Neutrophil (primary cell): ENCODE results near the gene KCNQ4.

Source experiments
- H3K27ac ChIP-seq: fragments of 200-600 bp; sonication (generic); 2 replicates; pipeline ENCODE4 v1.5.1; 2016; ENCODE audit warnings: mild to moderate bottlenecking, moderate library complexity
- H3K27me3 ChIP-seq: fragments of 200-600 bp; sonication (generic); 2 replicates; pipeline ENCODE4 v1.6.0; 2016; ENCODE audit warnings: mild to moderate bottlenecking
- H3K36me3 ChIP-seq: fragments of 200-600 bp; sonication (generic); 2 replicates; pipeline ENCODE4 v1.5.1; 2017
- H3K4me1 ChIP-seq, 2 experiments: fragments of 200-600 bp in 1 of 2; sonication (generic) in 1 of 2; 1 replicate in 1 of 2; 2 replicates in 1 of 2; pipeline versions ENCODE4 v1.5.1 to v1.6.1; 2013 to 2016; ENCODE audit warnings: low read depth in 1 of 2, low read length in 1 of 2, mild to moderate bottlenecking in 1 of 2, moderate library complexity in 1 of 2; ENCODE audit not compliant: control insufficient read depth in 1 of 2, insufficient read depth in 1 of 2
- H3K4me3 ChIP-seq, 2 experiments: fragments of 200-600 bp in 1 of 2; sonication (generic) in 1 of 2; 1 replicate in 1 of 2; 2 replicates in 1 of 2; pipeline ENCODE4 v1.5.1; 2013 to 2016; ENCODE audit warnings: low read depth in 1 of 2, low read length in 1 of 2, mild to moderate bottlenecking in 1 of 2, moderate library complexity in 1 of 2
- H3K9me3 ChIP-seq: fragments of 200-600 bp; sonication (generic); 2 replicates; pipeline ENCODE4 v1.5.1; 2016
- TF ChIP-seq, protein P1 (sequence below): fragments of 200-600 bp; sonication (generic); IDR thresholded peaks from 2 replicates; pipeline ENCODE4 v1.5.1; 2016; ENCODE audit warnings: antibody characterized with exemption

KCNQ4 gene

DNA sequence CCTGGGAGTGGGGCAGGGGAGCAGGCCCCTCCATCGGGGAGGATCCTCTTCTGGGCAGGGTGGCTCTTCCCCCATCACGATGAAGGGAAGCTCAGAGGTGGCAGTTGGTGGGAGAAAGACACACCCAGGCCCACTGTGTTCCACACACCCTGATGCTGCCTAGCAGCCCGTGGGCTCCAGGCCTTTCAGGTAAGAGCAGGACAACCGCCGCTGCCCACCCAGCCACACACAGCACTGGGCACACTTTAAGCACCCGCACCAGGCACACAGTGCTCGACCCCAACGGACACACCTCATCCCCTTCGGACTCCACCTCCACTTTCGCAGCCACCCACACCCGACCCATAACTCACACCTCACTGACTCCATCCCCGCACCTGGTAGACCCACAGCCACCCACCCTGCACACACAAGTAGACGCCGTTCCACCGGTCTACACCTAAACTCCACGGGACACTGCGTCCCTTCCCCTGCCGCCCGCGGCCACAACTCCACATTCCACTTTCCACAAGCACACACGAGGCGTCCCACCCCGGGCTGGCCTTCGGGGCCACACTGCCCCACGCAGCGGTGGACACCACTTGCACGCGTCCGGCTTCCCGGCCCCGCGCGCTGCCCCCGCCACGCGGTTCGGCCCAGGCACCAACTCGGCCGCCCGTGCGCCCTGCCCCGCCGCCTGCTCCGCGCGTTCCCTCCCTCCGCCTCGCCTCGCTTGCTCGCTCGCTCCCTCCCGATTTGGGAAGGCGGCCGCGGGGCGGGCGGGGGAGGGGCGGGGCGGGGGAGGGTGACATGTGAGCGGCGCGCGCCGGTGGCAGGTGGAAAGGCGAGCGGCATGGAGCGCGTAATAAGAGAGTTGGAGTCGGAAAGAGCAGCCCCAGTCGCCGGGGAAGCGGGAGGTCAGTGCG is at the start of gene KCNQ4:
TSS of gene KCNQ4 (plus strand) at position 787 of the 905 bp plus-strand sequence. CDS start 307 bp downstream, outside the sequence.
- TF ChIP-seq, protein P1, sequence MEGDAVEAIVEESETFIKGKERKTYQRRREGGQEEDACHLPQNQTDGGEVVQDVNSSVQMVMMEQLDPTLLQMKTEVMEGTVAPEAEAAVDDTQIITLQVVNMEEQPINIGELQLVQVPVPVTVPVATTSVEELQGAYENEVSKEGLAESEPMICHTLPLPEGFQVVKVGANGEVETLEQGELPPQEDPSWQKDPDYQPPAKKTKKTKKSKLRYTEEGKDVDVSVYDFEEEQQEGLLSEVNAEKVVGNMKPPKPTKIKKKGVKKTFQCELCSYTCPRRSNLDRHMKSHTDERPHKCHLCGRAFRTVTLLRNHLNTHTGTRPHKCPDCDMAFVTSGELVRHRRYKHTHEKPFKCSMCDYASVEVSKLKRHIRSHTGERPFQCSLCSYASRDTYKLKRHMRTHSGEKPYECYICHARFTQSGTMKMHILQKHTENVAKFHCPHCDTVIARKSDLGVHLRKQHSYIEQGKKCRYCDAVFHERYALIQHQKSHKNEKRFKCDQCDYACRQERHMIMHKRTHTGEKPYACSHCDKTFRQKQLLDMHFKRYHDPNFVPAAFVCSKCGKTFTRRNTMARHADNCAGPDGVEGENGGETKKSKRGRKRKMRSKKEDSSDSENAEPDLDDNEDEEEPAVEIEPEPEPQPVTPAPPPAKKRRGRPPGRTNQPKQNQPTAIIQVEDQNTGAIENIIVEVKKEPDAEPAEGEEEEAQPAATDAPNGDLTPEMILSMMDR = no peak
- Histone ChIP-seq H3K27me3 (peaks cover 77% of the 10 kb centered on the region), H3K36me3 (no peaks in the 10 kb centered on the region), H3K27ac (no peak within 1 kb of the TSS), H3K4me3 (peak within 1 kb of the TSS in 1 of 2 experiments; percentile 32), H3K4me1 (peaks cover 4 to 11% of the 10 kb centered on the region in 2 experiments), H3K9me3 (no peaks in the 10 kb centered on the region)

DNA sequence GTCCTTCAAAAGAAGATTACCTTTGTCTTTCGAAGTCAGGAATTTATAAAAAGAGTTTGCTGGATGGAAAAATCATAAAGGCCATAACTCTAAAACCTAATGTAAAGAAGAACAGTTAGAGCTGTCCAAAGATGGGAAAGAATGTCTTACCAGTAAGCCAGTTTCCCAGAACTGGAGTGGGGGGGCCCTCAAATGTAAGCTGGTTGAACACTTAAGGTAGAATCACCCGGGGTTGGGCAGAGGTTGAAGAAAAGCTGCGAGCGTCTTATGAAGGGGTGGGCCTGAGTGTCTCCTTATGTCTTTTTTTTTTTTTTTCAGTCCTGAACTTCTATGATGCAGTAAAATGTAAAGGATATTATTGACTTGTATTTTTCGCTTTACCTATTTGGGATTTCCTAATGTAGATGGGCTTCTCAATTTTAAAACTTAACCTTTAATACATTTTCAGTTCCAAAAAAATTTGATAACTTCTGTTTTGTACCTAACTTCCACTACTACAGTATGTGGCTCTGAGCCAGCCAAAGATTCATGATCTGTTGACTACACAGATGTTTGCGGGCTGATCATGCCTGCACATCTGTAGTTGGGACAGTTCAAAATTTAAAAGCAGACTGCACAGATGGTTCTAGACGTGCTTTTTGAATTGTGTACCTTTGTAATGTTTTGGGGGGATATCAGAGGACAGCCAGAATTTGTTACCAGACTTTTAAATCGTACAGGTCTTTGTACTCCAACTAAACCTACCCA is 48.5 kb upstream of the KCNQ4 start:
- Histone ChIP-seq H3K36me3 (peaks cover 18% of the 10 kb centered on the region), H3K9me3 (no peaks in the 10 kb centered on the region), H3K27me3 (no peaks in the 10 kb centered on the region), H3K4me1 (peaks cover 8 to 10% of the 10 kb centered on the region in 2 experiments), H3K4me3 (no peak overlapping the region), H3K27ac (no peak overlapping the region)
- TF ChIP-seq, protein P1 = no peak

DNA sequence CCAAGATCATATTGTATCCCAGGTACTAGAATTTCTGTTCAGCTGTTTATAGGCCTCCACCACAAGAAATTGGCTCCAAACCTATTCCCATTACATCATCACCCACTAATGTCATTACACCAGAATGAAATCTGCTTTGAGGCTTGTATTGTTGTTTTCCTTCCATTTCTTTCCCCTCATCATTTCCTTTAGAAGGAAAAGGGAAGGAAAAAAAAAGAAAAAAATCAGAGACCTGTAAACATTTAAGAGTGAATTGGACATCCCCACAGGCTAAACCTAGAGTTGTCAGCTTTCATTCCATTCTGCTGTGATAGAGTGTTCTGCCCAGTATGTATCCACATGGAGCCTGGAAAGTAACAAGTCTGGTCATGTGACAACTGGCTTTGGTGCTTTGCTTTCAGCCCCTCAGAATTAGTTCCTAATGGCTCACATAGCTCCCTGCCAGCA is 47.5 kb upstream of the KCNQ4 start:
- Histone ChIP-seq H3K27me3 (no peaks in the 10 kb centered on the region), H3K4me1 (peaks cover 8 to 10% of the 10 kb centered on the region in 2 experiments), H3K27ac (peak overlapping the region; percentile 9), H3K4me3 (no peak overlapping the region), H3K9me3 (no peaks in the 10 kb centered on the region), H3K36me3 (peaks cover 28% of the 10 kb centered on the region)
- TF ChIP-seq, protein P1 = no peak

DNA sequence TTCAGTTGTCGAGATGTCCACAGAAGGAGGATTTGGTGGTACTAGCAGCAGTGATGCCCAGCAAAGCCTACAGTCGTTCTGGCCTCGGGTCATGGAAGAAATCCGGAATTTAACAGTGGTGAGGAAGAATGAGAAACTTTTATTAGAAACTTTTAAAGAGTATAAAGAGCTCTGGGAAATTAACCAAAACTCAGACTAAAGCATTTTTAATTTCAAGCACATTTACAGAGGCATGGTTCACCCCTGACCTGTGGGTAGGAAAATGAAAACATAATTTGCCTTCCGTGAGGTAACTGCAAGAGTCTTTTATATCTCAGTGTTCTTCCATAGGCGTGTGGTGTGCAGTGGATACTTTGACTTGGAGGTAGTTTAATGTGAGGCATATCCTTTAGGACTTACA is 44.8 kb upstream of the KCNQ4 start:
- peaks cover 42% of the 10 kb centered on the region for H3K36me3 ChIP-seq
- TF ChIP-seq, protein P1 = no peak
- H3K9me3 ChIP-seq = no peaks in the 10 kb centered on the region
- H3K27ac ChIP-seq = no peak overlapping the region
- no peak overlapping the region for H3K4me3 ChIP-seq
- H3K27me3 ChIP-seq = no peaks in the 10 kb centered on the region
- peaks cover 0 to 3% of the 10 kb centered on the region in 2 experiments for H3K4me1 ChIP-seq

DNA sequence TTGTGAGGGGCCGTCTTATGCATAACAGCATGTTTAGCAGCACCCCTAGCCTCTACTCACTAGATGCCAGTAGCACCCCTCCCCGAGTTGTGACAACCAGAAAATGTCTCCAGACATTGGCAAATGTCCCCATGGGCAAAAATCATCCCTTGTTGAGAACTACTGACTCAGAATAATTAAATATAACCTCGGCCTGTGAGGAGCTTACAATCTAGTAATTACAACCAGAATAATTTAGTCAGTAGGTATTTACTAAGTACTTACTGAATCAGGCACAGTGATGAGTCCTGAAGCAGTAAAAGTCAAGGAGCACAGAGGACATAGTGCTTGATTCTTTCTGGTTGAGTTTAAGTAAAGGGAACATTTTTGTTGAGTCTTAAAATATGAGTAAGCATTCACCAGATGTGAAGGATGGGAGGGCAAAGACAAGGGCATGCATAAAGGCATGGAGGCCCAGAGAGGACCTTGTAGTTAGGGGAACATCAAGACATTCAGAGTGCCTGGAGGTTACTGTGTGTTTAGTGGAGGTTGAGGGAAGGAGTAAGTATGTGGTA is 44.1 kb upstream of the KCNQ4 start:
- Histone ChIP-seq H3K27ac (no peak overlapping the region), H3K36me3 (peaks cover 45% of the 10 kb centered on the region)

More for the DNA sequence above, 44.1 kb upstream of the KCNQ4 start:
- Histone ChIP-seq H3K9me3 (no peaks in the 10 kb centered on the region), H3K4me3 (no peak overlapping the region), H3K27me3 (no peaks in the 10 kb centered on the region), H3K4me1 (peaks cover 0 to 3% of the 10 kb centered on the region in 2 experiments)
- TF ChIP-seq, protein P1 = no peak
